DOHH2 (cell line): ENCODE data around the gene ROR2.

ENCODE experiments used
- EZH2phosphoT487 ChIP-seq: fragments of 200-600 bp; sonication (generic); IDR thresholded peaks from 2 replicates; pipeline ENCODE4 v1.6.1; 2017; ENCODE audit warnings: borderline replicate concordance, mild to moderate bottlenecking, antibody characterized with exemption, low read length, moderate library complexity, mixed read lengths
- TF ChIP-seq, protein P1 (sequence below): fragments of 200-600 bp; sonication (generic); IDR thresholded peaks from one replicate; pipeline ENCODE4 v1.5.1; 2014; ENCODE audit warnings: antibody characterized with exemption, mild to moderate bottlenecking, low read depth, low read length; ENCODE audit not compliant: poor library complexity, severe bottlenecking

DNA sequence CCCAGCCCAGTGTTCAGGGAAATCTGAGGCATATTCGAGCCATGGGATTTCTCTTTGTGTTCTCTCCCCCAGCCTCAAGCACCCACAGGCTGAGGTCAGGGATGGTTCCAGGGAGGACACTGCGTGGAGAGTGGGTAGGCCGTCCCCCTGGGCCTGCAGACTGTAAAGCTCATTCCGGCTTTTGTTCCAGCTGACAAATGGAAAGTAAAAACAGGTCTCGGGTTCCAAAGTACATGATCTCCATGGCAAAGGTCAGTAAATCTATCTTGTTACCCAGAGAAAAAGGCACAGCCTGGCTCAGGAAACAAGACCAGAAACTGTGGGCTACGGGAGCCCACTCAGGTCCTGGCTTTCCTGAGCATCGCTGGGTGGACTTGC lies 116.2 kb downstream of the ROR2 start:
- TF ChIP-seq, protein P1, sequence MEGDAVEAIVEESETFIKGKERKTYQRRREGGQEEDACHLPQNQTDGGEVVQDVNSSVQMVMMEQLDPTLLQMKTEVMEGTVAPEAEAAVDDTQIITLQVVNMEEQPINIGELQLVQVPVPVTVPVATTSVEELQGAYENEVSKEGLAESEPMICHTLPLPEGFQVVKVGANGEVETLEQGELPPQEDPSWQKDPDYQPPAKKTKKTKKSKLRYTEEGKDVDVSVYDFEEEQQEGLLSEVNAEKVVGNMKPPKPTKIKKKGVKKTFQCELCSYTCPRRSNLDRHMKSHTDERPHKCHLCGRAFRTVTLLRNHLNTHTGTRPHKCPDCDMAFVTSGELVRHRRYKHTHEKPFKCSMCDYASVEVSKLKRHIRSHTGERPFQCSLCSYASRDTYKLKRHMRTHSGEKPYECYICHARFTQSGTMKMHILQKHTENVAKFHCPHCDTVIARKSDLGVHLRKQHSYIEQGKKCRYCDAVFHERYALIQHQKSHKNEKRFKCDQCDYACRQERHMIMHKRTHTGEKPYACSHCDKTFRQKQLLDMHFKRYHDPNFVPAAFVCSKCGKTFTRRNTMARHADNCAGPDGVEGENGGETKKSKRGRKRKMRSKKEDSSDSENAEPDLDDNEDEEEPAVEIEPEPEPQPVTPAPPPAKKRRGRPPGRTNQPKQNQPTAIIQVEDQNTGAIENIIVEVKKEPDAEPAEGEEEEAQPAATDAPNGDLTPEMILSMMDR = no peak
- TF ChIP-seq EZH2phosphoT487 = no peak
